Stomach (tissue), 4 donors: ENCODE data around the gene AIG1.

Experiments used
- EP300 ChIP-seq: sonication (generic); formaldehyde crosslinking; IDR thresholded peaks from one replicate; pipeline ENCODE4 v1.6.1; 2017; ENCODE audit warnings: antibody characterized with exemption
- POLR2A ChIP-seq, 4 donors: fragments of 450-650 bp; IDR thresholded peaks; one replicate each; pipeline ENCODE4 v1.6.1; 2016; ENCODE audit warnings: antibody characterized with exemption in 4 of 4, control low read depth in 2 of 4, mild to moderate bottlenecking in 1 of 4, moderate library complexity in 1 of 4
- POLR2AphosphoS5 ChIP-seq, 3 donors: sonication (generic); formaldehyde crosslinking; IDR thresholded peaks; one replicate each; pipeline ENCODE4 v1.6.1; 2016; ENCODE audit warnings: antibody characterized with exemption in 3 of 3
- TF ChIP-seq, protein P1 (sequence below), 7 experiments: fragments of 450-650 bp in 4 of 7; fragments of 200-600 bp in 3 of 7; sonication (generic) in 3 of 7; IDR thresholded peaks; one replicate each; pipeline ENCODE4 v1.5.1; 2016 to 2019; ENCODE audit warnings: antibody characterized with exemption in 7 of 7, control low read depth in 2 of 7, mild to moderate bottlenecking in 1 of 7

- TF ChIP-seq, protein P1, sequence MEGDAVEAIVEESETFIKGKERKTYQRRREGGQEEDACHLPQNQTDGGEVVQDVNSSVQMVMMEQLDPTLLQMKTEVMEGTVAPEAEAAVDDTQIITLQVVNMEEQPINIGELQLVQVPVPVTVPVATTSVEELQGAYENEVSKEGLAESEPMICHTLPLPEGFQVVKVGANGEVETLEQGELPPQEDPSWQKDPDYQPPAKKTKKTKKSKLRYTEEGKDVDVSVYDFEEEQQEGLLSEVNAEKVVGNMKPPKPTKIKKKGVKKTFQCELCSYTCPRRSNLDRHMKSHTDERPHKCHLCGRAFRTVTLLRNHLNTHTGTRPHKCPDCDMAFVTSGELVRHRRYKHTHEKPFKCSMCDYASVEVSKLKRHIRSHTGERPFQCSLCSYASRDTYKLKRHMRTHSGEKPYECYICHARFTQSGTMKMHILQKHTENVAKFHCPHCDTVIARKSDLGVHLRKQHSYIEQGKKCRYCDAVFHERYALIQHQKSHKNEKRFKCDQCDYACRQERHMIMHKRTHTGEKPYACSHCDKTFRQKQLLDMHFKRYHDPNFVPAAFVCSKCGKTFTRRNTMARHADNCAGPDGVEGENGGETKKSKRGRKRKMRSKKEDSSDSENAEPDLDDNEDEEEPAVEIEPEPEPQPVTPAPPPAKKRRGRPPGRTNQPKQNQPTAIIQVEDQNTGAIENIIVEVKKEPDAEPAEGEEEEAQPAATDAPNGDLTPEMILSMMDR (IDR thresholded peaks at IDR 0.05): no peak
- no peak for TF ChIP-seq POLR2A (IDR thresholded peaks at IDR 0.05)
- TF ChIP-seq EP300: no peak
- TF ChIP-seq POLR2AphosphoS5 (IDR thresholded peaks at IDR 0.05): no peak
These were observed 51.5 kb downstream of the AIG1 start for GRCh38 chr6:143112084-143112768.
